Esophagus muscularis mucosa (tissue), 4 donors: Measurements from ENCODE around the gene ADAMTS10.

Source experiments
- EP300 ChIP-seq: sonication (generic); formaldehyde crosslinking; IDR thresholded peaks from one replicate; pipeline ENCODE4 v1.6.1; 2017; ENCODE audit warnings: antibody characterized with exemption
- POLR2A ChIP-seq: fragments of 450-650 bp; IDR thresholded peaks from one replicate; pipeline ENCODE4 v1.6.1; 2017; ENCODE audit warnings: antibody characterized with exemption, moderate library complexity, mild to moderate bottlenecking, low read depth
- TF ChIP-seq, protein P1 (sequence below), 3 experiments: fragments of 200-600 bp in 2 of 3; fragments of 450-650 bp in 1 of 3; sonication (generic) in 2 of 3; IDR thresholded peaks; one replicate each; pipeline ENCODE4 v1.5.1; 2017 to 2019; ENCODE audit warnings: antibody characterized with exemption in 3 of 3, mild to moderate bottlenecking in 2 of 3, moderate library complexity in 1 of 3

DNA sequence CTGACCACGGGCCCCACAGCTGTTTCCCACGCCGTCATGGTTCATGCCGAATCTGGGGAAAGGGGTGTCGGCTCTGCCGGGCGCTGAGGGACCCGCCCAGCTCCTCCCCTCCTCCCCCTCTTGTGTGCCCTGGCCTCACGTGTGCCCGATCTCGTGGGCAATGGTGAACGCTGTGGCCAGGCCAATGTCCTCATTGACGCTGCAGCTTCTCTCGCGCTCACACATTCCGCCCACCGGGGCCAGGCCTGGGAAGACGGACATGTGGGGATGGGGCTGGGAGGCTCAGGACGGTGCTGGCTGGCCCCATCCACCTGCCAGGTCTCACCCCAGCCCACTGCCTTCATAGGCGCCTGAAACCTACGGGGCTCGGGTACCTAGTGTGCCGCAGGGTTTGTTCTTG lies 14.3 kb downstream of the ADAMTS10 start:
- TF ChIP-seq, protein P1, sequence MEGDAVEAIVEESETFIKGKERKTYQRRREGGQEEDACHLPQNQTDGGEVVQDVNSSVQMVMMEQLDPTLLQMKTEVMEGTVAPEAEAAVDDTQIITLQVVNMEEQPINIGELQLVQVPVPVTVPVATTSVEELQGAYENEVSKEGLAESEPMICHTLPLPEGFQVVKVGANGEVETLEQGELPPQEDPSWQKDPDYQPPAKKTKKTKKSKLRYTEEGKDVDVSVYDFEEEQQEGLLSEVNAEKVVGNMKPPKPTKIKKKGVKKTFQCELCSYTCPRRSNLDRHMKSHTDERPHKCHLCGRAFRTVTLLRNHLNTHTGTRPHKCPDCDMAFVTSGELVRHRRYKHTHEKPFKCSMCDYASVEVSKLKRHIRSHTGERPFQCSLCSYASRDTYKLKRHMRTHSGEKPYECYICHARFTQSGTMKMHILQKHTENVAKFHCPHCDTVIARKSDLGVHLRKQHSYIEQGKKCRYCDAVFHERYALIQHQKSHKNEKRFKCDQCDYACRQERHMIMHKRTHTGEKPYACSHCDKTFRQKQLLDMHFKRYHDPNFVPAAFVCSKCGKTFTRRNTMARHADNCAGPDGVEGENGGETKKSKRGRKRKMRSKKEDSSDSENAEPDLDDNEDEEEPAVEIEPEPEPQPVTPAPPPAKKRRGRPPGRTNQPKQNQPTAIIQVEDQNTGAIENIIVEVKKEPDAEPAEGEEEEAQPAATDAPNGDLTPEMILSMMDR (IDR thresholded peaks at IDR 0.05) = no peak
- TF ChIP-seq POLR2A (no peak), EP300 (no peak)
